Spleen (tissue), 11 donors: Measurements from ENCODE around the gene SPTBN5. TPM values are rescaled to one million over a fixed set of nuclear protein-coding genes. Genes with fewer than 3 reads are reported as not detected.

Experiments used
- DNase-seq: peaks from one replicate; pipeline ENCODE4 v3.0.0-alpha.2; 2020
- H3K27ac ChIP-seq, 8 donors: fragments of 200-600 bp; sonication (generic) in 7 of 8; 1 replicate in 4 of 8; 2 replicates in 4 of 8; pipeline versions ENCODE4 v1.5.0 to v1.8.0; 2016 to 2021; ENCODE audit warnings: inconsistent platforms in 4 of 8, mild to moderate bottlenecking in 4 of 8, moderate library complexity in 1 of 8
- H3K27me3 ChIP-seq, 7 donors: fragments of 200-600 bp; sonication (generic) in 6 of 7; replicated peaks in 1 of 7; 1 replicate in 4 of 7; 2 replicates in 3 of 7; pipeline versions ENCODE4 v1.5.0 to v1.8.0; 2016 to 2021; ENCODE audit warnings: inconsistent platforms in 3 of 7, mild to moderate bottlenecking in 1 of 7
- H3K36me3 ChIP-seq, 6 donors: fragments of 200-600 bp; sonication (generic) in 5 of 6; 1 replicate in 4 of 6; 2 replicates in 2 of 6; pipeline versions ENCODE4 v1.5.0 to v1.8.0; 2016 to 2021; ENCODE audit warnings: inconsistent platforms in 2 of 6
- H3K4me1 ChIP-seq, 6 donors: fragments of 200-600 bp; sonication (generic) in 5 of 6; 1 replicate in 3 of 6; 2 replicates in 3 of 6; pipeline versions ENCODE4 v1.5.0 to v1.8.0; 2016 to 2021; ENCODE audit warnings: inconsistent platforms in 3 of 6
- H3K4me3 ChIP-seq, 8 donors: fragments of 200-600 bp; sonication (generic) in 7 of 8; 1 replicate in 4 of 8; 2 replicates in 4 of 8; pipeline versions ENCODE4 v1.5.0 to v1.8.0; 2016 to 2021; ENCODE audit warnings: inconsistent platforms in 4 of 8, mild to moderate bottlenecking in 4 of 8, moderate library complexity in 2 of 8
- H3K9me3 ChIP-seq, 8 donors: fragments of 200-600 bp; sonication (generic) in 7 of 8; 1 replicate in 4 of 8; 2 replicates in 4 of 8; pipeline versions ENCODE4 v1.5.0 to v1.8.0; 2016 to 2021; ENCODE audit warnings: inconsistent platforms in 4 of 8
- POLR2A ChIP-seq, 3 donors: fragments of 450-650 bp; IDR thresholded peaks; one replicate each; pipeline ENCODE4 v1.5.1; 2017; ENCODE audit warnings: antibody characterized with exemption in 3 of 3, mild to moderate bottlenecking in 1 of 3
- POLR2AphosphoS5 ChIP-seq, 3 donors: sonication (generic); formaldehyde crosslinking; IDR thresholded peaks; one replicate each; pipeline ENCODE4 v1.5.1; 2017; ENCODE audit warnings: antibody characterized with exemption in 3 of 3
- WGBS, 5 donors: extraction: QIAGEN DNeasy Blood & Tissue Kit in 3 of 5; methylation state at CpG; one replicate each; pipeline versions ENCODE4 v1.1.5 to v1.1.7; 2013 to 2018; 5-methylcytosine and 5-hydroxymethylcytosine counted together
- intact Hi-C: fragments of 100-400 bp; cut with DNase I; formaldehyde crosslinking; loops from one replicate; pipeline ENCODE4 v1.15.0; 2023; ENCODE audit warnings: low total_unique reads
- polyA plus RNA-seq, 3 donors: library from polyadenylated mRNA; stranded (reverse); fragments of 200-250 nt; gene quantifications; one replicate each; pipeline ENCODE4 v1.2.1, GENCODE V29; 2013
- total RNA-seq, 7 donors: library from RNA; depleted of rRNA in 3 of 7; stranded (reverse); fragments of >200 nt in 3 of 7; fragmentation: NEBNext Ultra II Directional in 4 of 7; extraction: Animal tissue kit (Norgen Biotek cat#: 25700) in 4 of 7; gene quantifications; one replicate each; pipeline versions ENCODE4 v1.1.0 to v1.2.1, GENCODE V29; 2016 to 2021
- TF ChIP-seq, protein P1 (sequence below), 11 experiments: fragments of 200-600 bp in 7 of 11; fragments of 450-650 bp in 4 of 11; sonication (generic) in 4 of 11; IDR thresholded peaks in 8 of 11; conservative IDR thresholded peaks in 3 of 11; 1 replicate in 7 of 11; 2 replicates in 4 of 11; pipeline versions ENCODE4 v1.4.0 to v1.8.0; 2016 to 2021; ENCODE audit warnings: antibody characterized with exemption in 11 of 11, inconsistent platforms in 4 of 11, mild to moderate bottlenecking in 1 of 11
- donor health status: healthy with polysubstance abuse.
- donor health status: DM: no; HTN: no; CAD: no; lungs with moderate emphysema.
- donor health status: DM: no; HTN: no; CAD: no.
- donor health status: Bipolar disorder and iron deficiency.
- donor health status: healthy.
- donor health status: DM: no; HTN: no; CAD: no.
- donor health status: DM: yes; HTN: yes; CAD: no.

Gene SPTBN5
- total and polyA plus RNA-seq, 10 donors: 0.19 to 2.0 (median 0.73) TPM

DNA sequence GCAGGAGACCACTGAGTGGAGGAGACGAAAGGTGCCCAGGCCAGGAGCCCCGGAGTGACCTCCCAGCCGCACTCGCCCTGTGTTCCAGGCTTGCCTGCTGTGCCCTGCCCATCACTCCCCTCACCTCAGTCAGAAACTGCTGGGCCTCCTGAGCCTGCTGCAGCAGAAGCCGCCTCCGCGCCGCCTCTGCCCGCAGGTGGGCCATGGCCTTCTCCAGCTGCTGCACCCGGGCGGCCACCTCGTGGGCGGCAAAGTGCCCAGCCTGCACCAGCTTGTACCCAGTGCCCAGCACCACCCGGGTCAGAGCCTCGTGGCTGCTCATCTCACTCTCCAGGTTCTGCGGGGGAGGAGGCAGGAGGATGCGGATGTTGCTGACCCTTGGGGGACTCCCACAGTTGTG, 37.6 kb downstream of the SPTBN5 start:
- no peak overlapping the region for H3K27ac ChIP-seq
- H3K36me3 ChIP-seq: no peaks in the 10 kb centered on the region
- no peaks in the 10 kb centered on the region for H3K9me3 ChIP-seq
- 82 to 96% (median 92%) methylated on average over 13 to 17 of the region's 17 CpGs for WGBS, 5 donors
- peaks cover 0 to 16% (median 12%) of the 10 kb centered on the region in 6 donors for H3K4me1 ChIP-seq
- no peak for TF ChIP-seq POLR2A (IDR thresholded peaks at IDR 0.05)
- TF ChIP-seq, protein P1, sequence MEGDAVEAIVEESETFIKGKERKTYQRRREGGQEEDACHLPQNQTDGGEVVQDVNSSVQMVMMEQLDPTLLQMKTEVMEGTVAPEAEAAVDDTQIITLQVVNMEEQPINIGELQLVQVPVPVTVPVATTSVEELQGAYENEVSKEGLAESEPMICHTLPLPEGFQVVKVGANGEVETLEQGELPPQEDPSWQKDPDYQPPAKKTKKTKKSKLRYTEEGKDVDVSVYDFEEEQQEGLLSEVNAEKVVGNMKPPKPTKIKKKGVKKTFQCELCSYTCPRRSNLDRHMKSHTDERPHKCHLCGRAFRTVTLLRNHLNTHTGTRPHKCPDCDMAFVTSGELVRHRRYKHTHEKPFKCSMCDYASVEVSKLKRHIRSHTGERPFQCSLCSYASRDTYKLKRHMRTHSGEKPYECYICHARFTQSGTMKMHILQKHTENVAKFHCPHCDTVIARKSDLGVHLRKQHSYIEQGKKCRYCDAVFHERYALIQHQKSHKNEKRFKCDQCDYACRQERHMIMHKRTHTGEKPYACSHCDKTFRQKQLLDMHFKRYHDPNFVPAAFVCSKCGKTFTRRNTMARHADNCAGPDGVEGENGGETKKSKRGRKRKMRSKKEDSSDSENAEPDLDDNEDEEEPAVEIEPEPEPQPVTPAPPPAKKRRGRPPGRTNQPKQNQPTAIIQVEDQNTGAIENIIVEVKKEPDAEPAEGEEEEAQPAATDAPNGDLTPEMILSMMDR (IDR thresholded peaks at IDR 0.05 in 8 of 11, conservative IDR thresholded peaks at IDR 0.05 in 3 of 11): no peak
- no peak overlapping the region for H3K4me3 ChIP-seq
- DNase-seq: no peak
- peaks cover 0 to 67% (median 0%) of the 10 kb centered on the region in 7 donors for H3K27me3 ChIP-seq
- intact Hi-C loops: no loop called here

DNA sequence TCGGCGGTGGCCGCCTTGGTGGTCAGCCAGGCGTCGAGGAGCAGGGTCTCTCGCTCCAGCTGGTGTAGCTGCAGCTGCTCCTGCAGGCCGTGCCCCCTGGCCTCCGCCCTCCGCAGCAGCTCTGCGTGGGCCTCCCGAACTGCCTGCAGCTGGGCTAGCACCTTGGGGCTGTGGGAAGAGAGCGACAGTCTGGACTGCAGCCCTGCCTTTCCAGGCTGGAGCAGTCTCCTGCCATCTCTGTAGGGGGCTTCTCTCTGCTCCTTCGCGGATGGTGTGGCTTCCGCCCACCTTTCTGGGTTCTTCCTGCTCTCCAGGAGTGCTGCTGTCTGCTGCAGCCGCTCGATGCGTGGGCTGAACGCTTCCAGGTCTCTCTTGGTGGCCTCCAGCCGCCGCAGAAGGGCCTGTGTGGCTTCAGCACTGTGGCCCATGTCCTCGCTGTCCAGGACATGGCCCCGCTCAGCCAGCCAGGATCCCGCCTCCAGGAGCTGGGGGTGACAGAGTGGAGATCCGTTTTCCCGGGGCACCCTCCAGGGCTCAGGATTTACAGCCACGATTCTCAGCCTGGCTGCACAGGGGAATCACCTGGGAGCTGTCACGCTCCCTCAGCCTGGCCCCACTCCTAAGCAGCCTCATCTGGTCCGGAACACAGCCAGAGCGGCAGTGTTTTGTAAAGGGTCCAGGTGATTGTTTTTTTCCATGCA, 38.4 kb downstream of the SPTBN5 start:
- Histone ChIP-seq H3K9me3 (no peaks in the 10 kb centered on the region), H3K27ac (no peak overlapping the region), H3K4me1 (peaks cover 0 to 11% (median 9%) of the 10 kb centered on the region in 6 donors), H3K36me3 (no peaks in the 10 kb centered on the region), H3K27me3 (peaks cover 0 to 68% (median 0%) of the 10 kb centered on the region in 7 donors), H3K4me3 (no peak overlapping the region)
- DNase-seq: no peak
- TF ChIP-seq POLR2AphosphoS5 (IDR thresholded peaks at IDR 0.05): no peak
- no peak for TF ChIP-seq POLR2A (IDR thresholded peaks at IDR 0.05)
- TF ChIP-seq, protein P1 (IDR thresholded peaks at IDR 0.05 in 8 of 11, conservative IDR thresholded peaks at IDR 0.05 in 3 of 11): no peak
- WGBS, 5 donors: 86 to 91% (median 88%) methylated on average over 22 to 30 of the region's 30 CpGs
- intact Hi-C loops: no loop called here

DNA sequence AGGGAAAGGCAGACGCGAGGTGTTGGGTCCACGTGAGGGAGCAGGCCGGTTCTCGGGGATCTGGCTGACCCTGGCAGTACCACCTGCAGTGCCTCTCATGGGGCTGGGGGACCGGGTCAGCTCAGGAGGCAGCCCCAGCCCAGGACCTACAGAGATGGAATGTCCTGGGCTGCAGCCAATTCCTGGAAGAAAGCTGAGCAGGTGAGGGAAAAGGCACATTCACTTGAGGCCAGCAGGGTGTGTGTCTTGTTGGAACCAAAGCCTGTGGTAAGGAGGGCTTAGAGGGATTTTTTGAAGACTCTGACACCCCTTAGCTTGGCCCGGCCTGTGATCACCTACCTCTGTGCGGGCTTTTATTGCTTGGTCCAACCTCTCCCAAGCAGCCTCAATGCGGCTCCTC, 39.4 kb downstream of the SPTBN5 start:
- no peaks in the 10 kb centered on the region for H3K36me3 ChIP-seq
- intact Hi-C loops: no loop called here
- WGBS, 5 donors: 88 to 96% (median 94%) methylated on average over 6 to 9 of the region's 9 CpGs
- H3K9me3 ChIP-seq: no peaks in the 10 kb centered on the region
- H3K27ac ChIP-seq: no peak overlapping the region
- no peak overlapping the region for H3K4me3 ChIP-seq
- peaks cover 0 to 66% (median 0%) of the 10 kb centered on the region in 7 donors for H3K27me3 ChIP-seq
- TF ChIP-seq, protein P1 (IDR thresholded peaks at IDR 0.05 in 8 of 11, conservative IDR thresholded peaks at IDR 0.05 in 3 of 11): no peak
- no peak for TF ChIP-seq POLR2AphosphoS5 (IDR thresholded peaks at IDR 0.05)
- no peak for TF ChIP-seq POLR2A (IDR thresholded peaks at IDR 0.05)
- peaks cover 0 to 2% (median under 1%) of the 10 kb centered on the region in 6 donors for H3K4me1 ChIP-seq
- no peak for DNase-seq

DNA sequence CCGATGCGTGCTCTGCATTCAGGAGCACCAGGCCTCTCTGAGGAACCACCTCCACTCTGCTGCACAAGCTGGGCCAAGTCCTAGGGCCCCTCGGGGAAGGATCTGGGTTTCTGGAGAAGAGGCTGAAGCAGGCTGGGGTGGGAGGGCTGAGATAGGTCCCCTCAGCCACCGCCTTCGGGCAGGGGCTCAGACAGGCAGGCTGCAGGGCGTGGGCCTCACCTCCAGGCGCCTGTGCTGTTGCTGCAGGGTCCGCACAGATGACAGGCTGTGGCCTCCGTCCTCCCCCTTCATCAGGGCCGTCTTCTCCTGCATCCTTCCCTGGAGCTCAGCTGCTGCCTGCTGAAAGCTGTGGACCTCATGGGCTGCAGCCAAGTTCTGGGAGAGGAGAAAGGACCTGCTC, 40.0 kb downstream of the SPTBN5 start:
- intact Hi-C loops: no loop called here
- DNase-seq: no peak

More for the DNA sequence above, 40.0 kb downstream of the SPTBN5 start:
- 89 to 96% (median 93%) methylated on average over 4 to 10 of the region's 10 CpGs for WGBS, 5 donors
- peaks cover 0 to 5% (median 2%) of the 10 kb centered on the region in 6 donors for H3K36me3 ChIP-seq
- no peak overlapping the region for H3K27ac ChIP-seq
- H3K4me1 ChIP-seq: no peaks in the 10 kb centered on the region
- H3K9me3 ChIP-seq: no peaks in the 10 kb centered on the region
- TF ChIP-seq POLR2AphosphoS5 (IDR thresholded peaks at IDR 0.05): no peak
- H3K4me3 ChIP-seq: no peak overlapping the region
- H3K27me3 ChIP-seq: peaks cover 0 to 65% (median 0%) of the 10 kb centered on the region in 7 donors
